GM12878 (cell line): ENCODE results near the gene MSL3B.

Experiments
- ATF3 ChIP-seq: IDR thresholded peaks from 2 replicates; pipeline ENCODE4 v1.6.1; 2011; ENCODE audit warnings: low read depth, mild to moderate bottlenecking, low read length, moderate library complexity, borderline replicate concordance; ENCODE audit errors: extremely low read depth
- ELK1 ChIP-seq: IDR thresholded peaks from 2 replicates; pipeline ENCODE4 v1.6.1; 2012; ENCODE audit warnings: low read depth, low read length, improper control_type of control experiment
- EP300 ChIP-seq, 2 experiments: fragments of 150-350 bp in 1 of 2; IDR thresholded peaks; 2 replicates each; pipeline ENCODE4 v1.6.1; 2011 to 2012; ENCODE audit warnings: low read depth in 2 of 2, low read length in 2 of 2, borderline replicate concordance in 1 of 2, improper control_type of control experiment in 1 of 2, inconsistent platforms in 1 of 2; ENCODE audit not compliant: control insufficient read depth in 1 of 2
- RUNX3 ChIP-seq: IDR thresholded peaks from 2 replicates; pipeline ENCODE4 v1.6.1; 2012; ENCODE audit warnings: low read length, inconsistent platforms
- SKIL ChIP-seq: fragments of 450-650 bp; IDR thresholded peaks from 2 replicates; pipeline ENCODE4 v1.6.1; 2017; ENCODE audit warnings: mild to moderate bottlenecking, low read depth, inconsistent platforms; ENCODE audit not compliant: poor library complexity, severe bottlenecking
- TAF1 ChIP-seq: IDR thresholded peaks from 2 replicates; pipeline ENCODE4 v1.6.1; 2011; ENCODE audit warnings: mild to moderate bottlenecking, low read depth, low read length, borderline replicate concordance
- ZZZ3 ChIP-seq: IDR thresholded peaks from 2 replicates; pipeline ENCODE4 v1.6.1; 2011; ENCODE audit warnings: low read depth; ENCODE audit not compliant: control insufficient read depth, insufficient read length

GRCh38 chr2:233892793-233893192, 24.6 kb upstream of the MSL3B start:
- TF ChIP-seq EP300 (IDR thresholded peaks at IDR 0.05; ENCODE audit: borderline replicate concordance in 1 of 2, control insufficient read depth in 1 of 2, low read depth in 2 of 2, low read length in 2 of 2): no peak
- no peak for TF ChIP-seq SKIL
- TF ChIP-seq ATF3: no peak
- TF ChIP-seq ELK1: no peak
- TF ChIP-seq ZZZ3: no peak
- TF ChIP-seq RUNX3: no peak
- no peak for TF ChIP-seq TAF1
